ENCODE results near the gene RREB1. TPM values are rescaled to one million over a fixed set of nuclear protein-coding genes. Genes with fewer than 3 reads are reported as not detected.

Gene RREB1
- total and polyA plus RNA-seq, 2 donors, result 9.2 to 13.3 TPM

DNA sequence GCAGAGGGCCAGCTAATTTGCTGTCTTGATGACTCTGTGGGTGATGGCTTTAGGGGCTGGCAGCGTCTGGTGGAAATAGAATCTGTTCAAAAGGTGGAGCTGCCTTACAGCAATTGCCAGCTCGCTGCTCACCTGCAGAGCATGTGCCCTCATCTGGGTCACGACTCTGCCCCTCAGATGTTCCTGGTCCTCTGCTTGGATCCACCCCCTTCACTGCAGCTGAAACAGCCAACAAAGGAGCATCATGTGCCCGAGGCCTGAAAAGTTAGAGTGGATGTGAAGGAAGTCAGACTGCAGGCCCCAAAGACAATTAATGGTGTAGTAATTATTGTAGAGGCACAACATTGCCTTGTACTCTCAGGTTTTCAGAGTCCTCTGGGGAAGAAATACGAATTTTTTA, 19.9 kb downstream of the RREB1 start:
- peak in 3 of 9 donors; percentile 77 to 84 (median 81) for DNase-seq (ENCODE audit: low read depth in 6 of 9, low spot score in 9 of 9)
- no peak overlapping the region for H3K4me3 ChIP-seq (ENCODE audit: low read length in 2 of 2)
- peaks cover 5 to 11% of the 10 kb centered on the region in 2 donors for H3K36me3 ChIP-seq (ENCODE audit: control insufficient read depth in 2 of 2, insufficient read depth in 2 of 2, low read length in 1 of 2)
- H3K4me1 ChIP-seq (ENCODE audit: control insufficient read depth in 2 of 2, insufficient read depth in 2 of 2, low read length in 2 of 2), result peaks cover 49 to 84% of the 10 kb centered on the region in 2 donors
- WGBS, result 31% methylated on average over 5 of the region's 5 CpGs
- no peaks in the 10 kb centered on the region for H3K27me3 ChIP-seq (ENCODE audit: control insufficient read depth in 2 of 2, insufficient read depth in 1 of 2, low read length in 1 of 2)
- H3K9me3 ChIP-seq (ENCODE audit: control insufficient read depth in 2 of 2, insufficient read depth in 1 of 2, low read length in 1 of 2), result no peaks in the 10 kb centered on the region
- peak overlapping the region; percentile 79 to 89 for H3K27ac ChIP-seq (ENCODE audit: low read depth in 1 of 2, low read length in 1 of 2)

DNA sequence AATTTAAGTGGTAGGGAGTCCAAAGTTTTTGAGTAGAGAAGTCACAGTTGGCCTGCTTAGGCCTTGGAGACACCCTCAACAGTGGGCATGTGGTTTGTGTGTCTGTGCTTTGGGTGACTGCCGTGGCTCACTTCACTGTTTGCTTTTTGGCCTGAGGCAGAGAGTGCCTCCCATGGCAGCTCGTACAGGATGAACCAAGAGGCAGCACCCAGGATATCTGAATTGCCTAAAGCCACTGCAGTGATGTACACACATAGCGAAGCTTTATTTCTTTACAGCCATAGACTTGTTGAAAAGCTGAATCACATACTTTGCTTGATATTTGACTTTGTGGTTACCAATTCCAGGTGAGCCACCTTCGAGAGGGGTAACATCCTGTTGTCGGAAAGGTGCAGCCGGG, 21.6 kb downstream of the RREB1 start:
- no peaks in the 10 kb centered on the region for H3K27me3 ChIP-seq (ENCODE audit: control insufficient read depth in 2 of 2, insufficient read depth in 1 of 2, low read length in 1 of 2)
- no peak overlapping the region for H3K4me3 ChIP-seq (ENCODE audit: low read length in 2 of 2)
- peaks cover 3 to 11% of the 10 kb centered on the region in 2 donors for H3K36me3 ChIP-seq (ENCODE audit: control insufficient read depth in 2 of 2, insufficient read depth in 2 of 2, low read length in 1 of 2)
- H3K9me3 ChIP-seq (ENCODE audit: control insufficient read depth in 2 of 2, insufficient read depth in 1 of 2, low read length in 1 of 2), result no peaks in the 10 kb centered on the region
- peaks cover 54 to 89% of the 10 kb centered on the region in 2 donors for H3K4me1 ChIP-seq (ENCODE audit: control insufficient read depth in 2 of 2, insufficient read depth in 2 of 2, low read length in 2 of 2)
- H3K27ac ChIP-seq (ENCODE audit: low read depth in 1 of 2, low read length in 1 of 2), result peak overlapping the region; percentile 32 to 89
- peak in 1 of 9 donors; percentile 43 for DNase-seq (ENCODE audit: low read depth in 6 of 9, low spot score in 9 of 9)
- 72% methylated on average over 6 of the region's 6 CpGs for WGBS

DNA sequence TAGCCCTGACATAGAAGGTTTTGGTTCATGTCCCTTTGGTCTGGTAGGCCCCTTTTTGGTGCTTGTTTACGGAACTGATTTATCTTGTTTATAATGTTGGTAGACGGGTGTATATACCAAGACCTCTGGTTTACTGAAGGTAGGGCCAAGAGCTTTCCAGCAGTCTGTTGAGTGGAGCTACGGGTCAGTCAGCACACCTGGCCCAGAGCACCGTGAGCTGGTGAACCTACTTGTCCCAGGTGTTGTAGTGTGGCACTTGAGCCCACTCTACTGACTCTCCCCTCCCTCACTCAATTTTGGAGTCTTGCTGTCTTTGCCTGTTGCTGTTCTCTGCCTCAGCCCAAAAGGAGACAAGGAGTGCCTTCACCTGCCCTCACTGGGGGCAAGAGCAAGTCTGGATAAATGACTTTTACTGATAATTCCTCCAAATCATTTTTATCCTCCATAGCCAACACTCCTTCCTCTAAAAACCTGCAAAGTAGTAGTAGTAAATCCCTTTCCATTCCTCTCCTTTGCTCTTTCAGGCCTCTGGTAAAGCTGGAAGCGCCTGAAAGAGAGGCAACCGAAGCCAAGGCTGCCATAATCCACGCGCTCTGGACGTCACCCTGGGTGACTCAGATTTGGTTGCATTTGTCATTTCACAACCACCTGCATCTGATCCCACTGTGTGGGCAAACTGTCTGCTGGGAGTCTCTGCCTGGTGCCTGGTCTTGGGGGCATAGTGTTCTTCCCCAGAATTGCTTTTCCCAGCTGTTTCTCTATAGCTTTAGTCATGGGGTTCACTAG, 22.2 kb downstream of the RREB1 start:
- peak overlapping the region; percentile 32 to 89 for H3K27ac ChIP-seq (ENCODE audit: low read depth in 1 of 2, low read length in 1 of 2)
- 66% methylated on average over 9 of the region's 9 CpGs for WGBS
- DNase-seq (ENCODE audit: low read depth in 6 of 9, low spot score in 9 of 9), result peak in 1 of 9 donors; percentile 44
- H3K4me1 ChIP-seq (ENCODE audit: control insufficient read depth in 2 of 2, insufficient read depth in 2 of 2, low read length in 2 of 2), result peaks cover 56 to 90% of the 10 kb centered on the region in 2 donors
- H3K27me3 ChIP-seq (ENCODE audit: control insufficient read depth in 2 of 2, insufficient read depth in 1 of 2, low read length in 1 of 2), result no peaks in the 10 kb centered on the region
- peaks cover 3 to 8% of the 10 kb centered on the region in 2 donors for H3K36me3 ChIP-seq (ENCODE audit: control insufficient read depth in 2 of 2, insufficient read depth in 2 of 2, low read length in 1 of 2)
- H3K4me3 ChIP-seq (ENCODE audit: low read length in 2 of 2), result no peak overlapping the region
- H3K9me3 ChIP-seq (ENCODE audit: control insufficient read depth in 2 of 2, insufficient read depth in 1 of 2, low read length in 1 of 2), result no peaks in the 10 kb centered on the region

DNA sequence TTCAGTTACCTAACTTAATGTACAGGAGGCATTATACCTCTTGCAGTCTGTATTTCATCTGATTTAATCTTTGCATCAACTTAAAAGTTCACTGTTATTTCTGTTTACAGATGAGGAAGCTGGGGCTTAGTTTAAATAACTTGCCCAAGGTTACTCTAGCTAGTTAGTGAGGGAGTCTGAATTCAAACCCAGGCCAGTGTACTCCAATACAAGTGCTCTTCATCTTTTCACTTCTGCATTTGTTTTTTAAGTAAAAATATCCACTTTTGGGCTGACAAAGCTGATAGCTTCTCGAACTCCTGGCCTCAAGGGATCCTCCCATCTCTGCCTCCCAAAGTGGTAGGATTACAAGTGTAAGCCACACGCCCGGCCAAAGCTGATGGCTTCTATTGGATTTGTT, 23.6 kb downstream of the RREB1 start:
- WGBS, result 97% methylated on average over 3 of the region's 3 CpGs
- Histone ChIP-seq H3K4me3 (ENCODE audit: low read length in 2 of 2) (no peak overlapping the region), H3K27ac (ENCODE audit: low read depth in 1 of 2, low read length in 1 of 2) (peak overlapping the region in 1 of 2 donors; percentile 44), H3K36me3 (ENCODE audit: control insufficient read depth in 2 of 2, insufficient read depth in 2 of 2, low read length in 1 of 2) (peaks cover 5 to 6% of the 10 kb centered on the region in 2 donors), H3K9me3 (ENCODE audit: control insufficient read depth in 2 of 2, insufficient read depth in 1 of 2, low read length in 1 of 2) (no peaks in the 10 kb centered on the region), H3K27me3 (ENCODE audit: control insufficient read depth in 2 of 2, insufficient read depth in 1 of 2, low read length in 1 of 2) (no peaks in the 10 kb centered on the region), H3K4me1 (ENCODE audit: control insufficient read depth in 2 of 2, insufficient read depth in 2 of 2, low read length in 2 of 2) (peaks cover 67 to 91% of the 10 kb centered on the region in 2 donors)
- DNase-seq (ENCODE audit: low read depth in 6 of 9, low spot score in 9 of 9), result no peak

DNA sequence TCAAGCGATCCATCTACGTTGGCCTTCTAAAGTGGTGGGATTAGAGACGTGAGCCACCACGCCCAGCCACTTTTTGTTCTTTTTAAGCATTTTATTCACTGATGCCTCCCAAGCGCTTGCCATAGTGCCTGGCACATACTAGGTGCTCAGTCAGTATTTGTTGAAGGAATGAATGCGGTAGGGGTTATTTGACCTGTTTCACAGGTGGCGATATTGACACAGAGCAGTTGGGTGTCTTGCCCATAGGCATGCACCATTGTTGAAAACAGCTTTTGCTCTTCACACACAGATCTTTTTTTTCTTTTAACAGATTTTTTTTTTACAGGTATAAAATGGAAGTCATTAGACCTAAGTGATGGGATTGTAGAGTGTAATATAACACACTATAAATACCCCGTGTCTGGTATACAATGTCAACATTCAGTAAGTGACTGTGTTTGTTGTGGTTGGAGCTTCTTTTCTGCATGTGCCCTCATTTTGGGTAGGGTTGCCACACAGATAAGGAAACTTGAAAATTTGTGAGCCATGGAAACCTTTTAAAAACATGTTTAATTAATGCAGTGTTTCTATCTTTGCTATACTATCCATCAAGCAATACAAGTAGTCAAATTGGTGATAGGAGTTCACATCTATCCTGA, 24.8 kb downstream of the RREB1 start:
- Histone ChIP-seq H3K27me3 (ENCODE audit: control insufficient read depth in 2 of 2, insufficient read depth in 1 of 2, low read length in 1 of 2) (no peaks in the 10 kb centered on the region), H3K36me3 (ENCODE audit: control insufficient read depth in 2 of 2, insufficient read depth in 2 of 2, low read length in 1 of 2) (peaks cover 0 to 3% of the 10 kb centered on the region in 2 donors), H3K27ac (ENCODE audit: low read depth in 1 of 2, low read length in 1 of 2) (peak overlapping the region; percentile 71 to 86), H3K9me3 (ENCODE audit: control insufficient read depth in 2 of 2, insufficient read depth in 1 of 2, low read length in 1 of 2) (no peaks in the 10 kb centered on the region), H3K4me3 (ENCODE audit: low read length in 2 of 2) (no peak overlapping the region), H3K4me1 (ENCODE audit: control insufficient read depth in 2 of 2, insufficient read depth in 2 of 2, low read length in 2 of 2) (peaks cover 71 to 91% of the 10 kb centered on the region in 2 donors)
- WGBS, result 86% methylated on average over 8 of the region's 8 CpGs
- DNase-seq (ENCODE audit: low read depth in 6 of 9, low spot score in 9 of 9), result peak in 1 of 9 donors; percentile 82

DNA sequence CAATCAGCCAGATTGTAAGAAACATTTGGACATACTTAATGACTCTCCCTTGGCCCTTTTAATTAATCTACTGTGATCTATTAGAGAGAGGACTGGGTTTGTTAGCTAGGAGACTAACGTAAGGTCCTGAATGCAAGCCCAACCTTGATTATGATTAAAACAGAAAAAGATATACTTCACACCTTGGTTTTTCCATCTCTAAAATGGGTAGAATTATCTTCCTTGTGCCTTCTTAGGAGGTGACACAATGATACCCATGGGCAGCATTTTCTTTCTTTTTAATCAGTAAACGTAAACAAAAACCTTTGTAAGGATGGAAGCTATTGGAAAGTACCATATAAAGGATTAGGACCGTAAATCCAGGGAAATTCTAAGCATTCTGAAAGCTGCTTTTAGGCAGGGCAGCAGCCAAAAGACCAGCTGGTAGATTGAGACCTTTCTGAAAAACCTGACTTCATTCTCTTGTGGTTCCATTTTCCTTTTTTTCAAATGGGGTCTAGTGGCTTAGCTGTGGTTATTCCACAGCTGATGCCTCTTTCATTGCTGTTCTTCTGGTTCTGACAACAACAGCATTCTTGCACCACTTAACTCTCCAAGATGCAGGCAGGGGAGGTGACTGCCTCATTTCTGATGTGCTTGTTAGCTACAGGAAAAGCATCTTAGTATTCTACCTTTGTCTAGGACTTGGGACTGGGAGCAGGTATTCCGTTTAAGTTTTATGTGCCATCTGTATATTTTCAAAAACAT, 27.4 kb downstream of the RREB1 start:
- Histone ChIP-seq H3K4me1 (ENCODE audit: control insufficient read depth in 2 of 2, insufficient read depth in 2 of 2, low read length in 2 of 2) (peaks cover 56 to 78% of the 10 kb centered on the region in 2 donors), H3K27me3 (ENCODE audit: control insufficient read depth in 2 of 2, insufficient read depth in 1 of 2, low read length in 1 of 2) (no peaks in the 10 kb centered on the region), H3K4me3 (ENCODE audit: low read length in 2 of 2) (no peak overlapping the region), H3K9me3 (ENCODE audit: control insufficient read depth in 2 of 2, insufficient read depth in 1 of 2, low read length in 1 of 2) (no peaks in the 10 kb centered on the region), H3K36me3 (ENCODE audit: control insufficient read depth in 2 of 2, insufficient read depth in 2 of 2, low read length in 1 of 2) (peaks cover 0 to 3% of the 10 kb centered on the region in 2 donors), H3K27ac (ENCODE audit: low read depth in 1 of 2, low read length in 1 of 2) (peak overlapping the region; percentile 73 to 95)
- WGBS, result 89% methylated on average over 4 of the region's 4 CpGs
- peak in 3 of 9 donors; percentile 69 to 86 (median 70) for DNase-seq (ENCODE audit: low read depth in 6 of 9, low spot score in 9 of 9)

DNA sequence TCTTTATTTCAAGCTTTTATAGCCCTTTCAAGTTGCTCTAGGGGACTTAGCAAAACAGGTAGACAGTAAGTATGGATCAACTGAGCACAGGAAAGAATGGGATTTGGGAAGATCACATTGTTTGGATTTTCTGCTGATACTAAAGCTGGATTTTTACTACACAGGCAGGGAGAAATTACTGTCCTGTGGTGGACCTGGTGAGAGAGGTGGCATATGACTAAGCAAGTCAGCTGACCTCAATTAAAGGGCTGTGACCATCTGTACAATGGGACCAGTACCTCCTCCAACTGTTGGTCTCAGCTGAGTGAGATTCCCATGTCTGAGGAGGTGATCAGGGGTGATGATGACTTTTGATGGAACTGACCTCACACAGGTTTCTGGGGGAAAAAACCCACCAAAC, 28.0 kb downstream of the RREB1 start:
- Histone ChIP-seq H3K4me1 (ENCODE audit: control insufficient read depth in 2 of 2, insufficient read depth in 2 of 2, low read length in 2 of 2) (peaks cover 53 to 76% of the 10 kb centered on the region in 2 donors), H3K27ac (ENCODE audit: low read depth in 1 of 2, low read length in 1 of 2) (peak overlapping the region in 1 of 2 donors; percentile 95), H3K27me3 (ENCODE audit: control insufficient read depth in 2 of 2, insufficient read depth in 1 of 2, low read length in 1 of 2) (no peaks in the 10 kb centered on the region)

DNA sequence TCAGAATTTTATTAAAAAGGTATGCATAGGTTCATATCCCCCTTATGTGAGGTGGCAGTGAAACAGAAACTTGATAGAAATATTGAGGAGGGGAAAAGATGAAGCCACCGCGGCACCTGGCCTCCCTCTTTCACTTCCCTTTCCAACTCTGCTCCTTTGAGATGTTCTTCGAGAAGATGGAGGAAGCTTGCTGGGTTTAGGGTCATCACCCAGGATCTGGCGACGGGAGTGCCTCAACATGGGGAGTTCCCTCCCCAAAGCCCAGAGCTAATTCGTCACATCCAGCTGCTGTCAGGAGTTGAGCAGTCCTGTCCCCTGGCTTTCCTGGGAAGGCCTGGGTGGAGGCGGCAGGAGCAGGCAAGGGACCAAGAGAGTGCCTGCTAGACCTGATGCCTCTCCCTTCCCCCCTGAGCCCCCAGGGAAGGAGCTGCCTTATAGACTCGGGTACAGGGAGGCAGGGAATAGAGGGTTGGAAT, 29.1 kb downstream of the RREB1 start:
- H3K9me3 ChIP-seq (ENCODE audit: control insufficient read depth in 2 of 2, insufficient read depth in 1 of 2, low read length in 1 of 2), result no peaks in the 10 kb centered on the region
- 39% methylated on average over 8 of the region's 8 CpGs for WGBS
- no peaks in the 10 kb centered on the region for H3K27me3 ChIP-seq (ENCODE audit: control insufficient read depth in 2 of 2, insufficient read depth in 1 of 2, low read length in 1 of 2)
- H3K4me3 ChIP-seq (ENCODE audit: low read length in 2 of 2), result peak overlapping the region in 1 of 2 donors; percentile 1
- peak overlapping the region; percentile 90 to 95 for H3K27ac ChIP-seq (ENCODE audit: low read depth in 1 of 2, low read length in 1 of 2)
- H3K36me3 ChIP-seq (ENCODE audit: control insufficient read depth in 2 of 2, insufficient read depth in 2 of 2, low read length in 1 of 2), result peaks cover 0 to 3% of the 10 kb centered on the region in 2 donors
- peaks cover 54 to 76% of the 10 kb centered on the region in 2 donors for H3K4me1 ChIP-seq (ENCODE audit: control insufficient read depth in 2 of 2, insufficient read depth in 2 of 2, low read length in 2 of 2)
- DNase-seq (ENCODE audit: low read depth in 6 of 9, low spot score in 9 of 9), result no peak

More for the DNA sequence above, 28.0 kb downstream of the RREB1 start:
- H3K36me3 ChIP-seq (ENCODE audit: control insufficient read depth in 2 of 2, insufficient read depth in 2 of 2, low read length in 1 of 2), result peaks cover 0 to 3% of the 10 kb centered on the region in 2 donors
- DNase-seq (ENCODE audit: low read depth in 6 of 9, low spot score in 9 of 9), result no peak
- no peaks in the 10 kb centered on the region for H3K9me3 ChIP-seq (ENCODE audit: control insufficient read depth in 2 of 2, insufficient read depth in 1 of 2, low read length in 1 of 2)
- H3K4me3 ChIP-seq (ENCODE audit: low read length in 2 of 2), result no peak overlapping the region
